Medulla oblongata (tissue), 1 donor: Measurements from ENCODE around the gene PCSK6.
"Not testable (repeated sequence)": the region's sequence is repeated elsewhere in the genome, so short reads cannot be mapped to it uniquely, and the experiment has no call there.

Source experiments
- DNase-seq: peaks from one replicate; pipeline ENCODE4 v3.0.0-alpha.2; 2015; ENCODE audit errors: extremely low spot score

Gene PCSK6

DNA sequence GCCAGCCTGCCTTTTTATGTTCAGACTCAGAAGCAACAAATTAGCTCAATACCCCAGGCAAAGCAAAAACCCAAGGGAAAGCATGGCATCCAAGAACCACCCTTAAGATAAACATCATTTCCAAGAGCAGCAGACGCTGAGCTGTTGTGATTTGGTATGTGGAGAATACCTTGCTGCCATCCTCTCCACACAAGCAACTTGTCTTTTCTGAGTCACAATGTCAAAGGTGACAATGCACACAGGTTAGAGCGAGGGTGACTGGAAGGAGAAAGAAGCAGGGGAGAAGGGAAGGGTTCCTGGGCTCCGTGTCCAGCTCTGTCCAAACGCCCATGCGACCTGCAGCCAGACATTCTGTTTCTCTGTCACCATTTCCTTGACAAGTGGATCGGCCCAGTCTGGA, 6.0 kb downstream of the PCSK6 start:
- DNase-seq = no peak

DNA sequence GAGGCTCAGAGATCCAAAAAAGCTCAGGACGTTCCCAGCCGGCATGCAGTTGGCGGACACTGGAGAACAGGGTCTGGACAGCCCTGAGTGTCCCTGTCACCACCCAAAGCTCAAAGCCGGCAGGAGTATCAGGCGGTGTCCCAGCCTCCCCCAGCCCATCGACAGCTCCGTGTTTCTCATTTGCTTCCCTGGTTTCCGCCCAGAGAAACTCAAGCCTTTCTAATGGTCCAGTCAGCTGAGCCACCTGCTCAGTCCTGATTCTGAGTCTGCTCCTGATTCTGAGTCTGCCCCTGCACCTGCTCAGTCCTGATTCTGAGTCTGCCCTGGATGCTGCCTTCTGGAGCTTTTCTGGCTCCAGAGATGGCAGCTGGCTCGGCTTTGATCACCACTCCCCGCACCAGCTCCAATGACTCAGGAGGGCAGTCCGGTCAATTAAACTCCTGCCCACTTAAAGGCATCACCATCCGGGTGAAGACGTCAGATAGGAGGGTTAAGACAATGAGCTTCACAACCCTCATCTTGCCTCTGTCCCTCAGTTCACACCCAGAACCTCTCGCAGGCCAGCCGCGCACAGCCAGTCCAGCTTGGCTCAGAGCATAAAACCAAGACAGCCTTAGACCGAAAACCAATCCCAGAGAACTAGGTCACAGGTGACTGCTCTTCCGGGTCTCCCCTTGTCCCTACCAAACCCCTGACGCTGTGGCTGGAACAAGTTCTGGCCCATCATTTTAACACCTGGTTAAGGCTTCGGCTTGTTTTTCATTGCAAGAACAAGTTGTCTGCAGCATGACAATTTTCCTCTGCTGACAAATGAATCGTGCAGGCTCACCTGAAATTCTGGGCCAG, 6.8 kb downstream of the PCSK6 start:
- DNase-seq = no peak

DNA sequence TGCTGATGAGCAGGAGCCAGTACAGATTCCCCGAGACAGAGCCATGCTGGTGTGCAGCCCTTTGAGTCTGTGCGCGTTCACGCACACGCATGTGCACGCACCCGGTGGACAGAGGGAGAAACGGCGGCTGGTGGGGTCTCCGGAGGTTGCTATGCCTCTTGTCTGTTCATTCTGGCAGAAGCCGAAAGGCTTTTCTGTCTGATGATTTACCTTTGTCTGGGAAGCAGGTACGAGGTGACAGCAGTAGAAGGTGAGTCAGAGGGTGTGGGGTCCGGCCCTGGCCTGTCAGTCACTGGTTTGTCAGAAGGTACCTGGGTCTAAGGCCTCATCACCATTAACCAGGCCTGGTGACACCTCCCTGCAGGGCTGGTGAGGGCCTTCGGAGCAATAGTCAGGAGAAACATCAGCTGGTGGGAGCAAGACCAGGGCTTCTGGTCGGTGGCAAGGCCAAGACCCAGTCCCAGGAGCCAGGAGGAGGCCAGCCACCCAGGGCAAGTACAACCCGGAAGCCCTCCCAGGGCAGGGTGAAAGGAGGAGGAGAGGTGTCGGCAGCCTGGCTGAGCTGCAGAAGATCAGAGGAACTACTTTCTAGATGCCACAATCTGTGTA, 7.5 kb downstream of the PCSK6 start:
- no peak for DNase-seq

DNA sequence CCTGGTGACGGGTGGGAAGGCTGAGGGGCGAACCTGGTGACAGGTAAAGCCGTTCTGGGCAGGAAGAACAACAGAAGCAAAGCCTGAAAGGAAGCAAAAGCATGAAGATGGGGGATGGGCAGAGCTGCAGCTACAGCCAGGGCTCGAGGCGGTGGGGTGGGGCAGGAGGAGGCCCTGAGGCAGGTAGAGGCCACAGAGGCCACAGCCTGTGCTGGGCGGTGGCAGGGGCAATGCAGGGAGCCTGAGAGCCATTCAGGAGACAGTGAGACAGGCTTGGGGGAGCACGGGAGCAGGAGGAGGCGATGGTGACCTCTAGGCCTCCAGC, 8.2 kb downstream of the PCSK6 start:
- DNase-seq = no peak

DNA sequence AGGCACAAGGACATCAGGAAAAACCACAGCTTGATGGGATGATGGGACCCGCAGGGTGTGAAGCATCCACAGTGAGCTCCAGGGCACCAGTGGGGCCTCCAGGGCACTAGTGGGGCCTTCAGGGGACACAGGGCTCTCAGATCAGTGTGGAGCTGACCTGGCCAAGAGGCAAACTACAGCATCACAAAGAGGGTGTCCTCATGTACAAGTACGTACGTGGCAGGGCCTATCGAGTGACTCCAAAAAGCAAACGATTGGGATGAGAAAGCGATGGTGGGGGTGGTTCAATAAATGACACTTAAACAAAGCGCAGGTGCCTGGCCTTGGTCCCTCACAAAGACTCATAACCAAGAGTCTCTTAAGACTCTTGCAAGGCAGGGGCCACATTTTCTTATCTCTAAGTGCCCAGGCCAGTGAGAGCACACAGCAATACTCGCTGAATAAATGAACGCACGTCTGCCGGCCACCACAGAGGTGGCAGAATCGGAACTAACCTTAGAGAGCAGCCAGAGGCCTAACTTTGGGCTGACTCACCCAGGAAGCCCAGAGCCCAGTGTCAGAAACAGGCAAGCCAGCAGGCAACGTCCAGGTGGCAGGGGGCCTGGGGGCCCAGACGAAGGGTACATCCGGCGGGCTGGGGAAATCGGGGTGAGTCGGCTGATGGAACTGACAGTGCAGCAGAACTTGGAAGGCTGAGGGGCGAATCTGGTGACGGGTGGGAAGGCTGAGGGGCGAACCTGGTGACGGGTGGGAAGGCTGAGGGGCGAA, 8.7 kb downstream of the PCSK6 start:
- no peak for DNase-seq

DNA sequence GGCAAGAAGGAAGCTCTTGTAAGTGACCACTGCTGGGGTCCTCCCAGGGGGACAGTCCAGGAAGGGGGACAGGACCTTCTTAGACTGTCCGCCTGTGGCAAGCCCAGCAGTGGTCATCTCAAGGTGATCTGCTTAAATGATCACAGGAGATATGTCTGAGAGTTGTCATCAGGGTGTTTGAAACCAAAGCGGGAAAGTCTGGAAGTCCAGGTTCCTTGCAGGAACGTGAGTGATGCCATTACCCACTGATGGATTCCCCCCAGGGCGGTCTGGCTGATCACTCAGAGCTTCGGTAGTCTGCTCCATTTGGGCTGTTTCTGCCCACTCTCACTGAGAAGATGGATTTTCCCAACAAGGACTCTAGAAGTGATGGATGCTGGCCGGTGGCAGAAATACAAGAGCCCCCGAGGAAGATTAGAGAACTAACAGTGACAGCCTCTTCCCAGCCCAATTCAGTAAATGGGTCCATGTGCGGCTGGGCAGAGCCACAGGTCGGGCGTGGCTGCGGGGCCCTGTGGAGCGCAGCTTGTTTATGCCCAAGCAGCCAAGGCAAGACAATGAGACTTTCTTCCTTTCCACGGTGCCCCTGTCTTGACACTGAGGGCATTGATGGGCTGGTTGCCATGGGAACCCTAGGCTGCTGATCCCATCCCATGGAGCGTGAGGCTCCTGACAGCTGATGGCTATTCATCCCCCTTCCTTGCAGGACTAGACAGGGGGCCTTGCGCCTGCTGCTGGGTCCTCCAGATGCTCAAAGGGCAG, 9.5 kb downstream of the PCSK6 start:
- DNase-seq = peak; percentile 96

DNA sequence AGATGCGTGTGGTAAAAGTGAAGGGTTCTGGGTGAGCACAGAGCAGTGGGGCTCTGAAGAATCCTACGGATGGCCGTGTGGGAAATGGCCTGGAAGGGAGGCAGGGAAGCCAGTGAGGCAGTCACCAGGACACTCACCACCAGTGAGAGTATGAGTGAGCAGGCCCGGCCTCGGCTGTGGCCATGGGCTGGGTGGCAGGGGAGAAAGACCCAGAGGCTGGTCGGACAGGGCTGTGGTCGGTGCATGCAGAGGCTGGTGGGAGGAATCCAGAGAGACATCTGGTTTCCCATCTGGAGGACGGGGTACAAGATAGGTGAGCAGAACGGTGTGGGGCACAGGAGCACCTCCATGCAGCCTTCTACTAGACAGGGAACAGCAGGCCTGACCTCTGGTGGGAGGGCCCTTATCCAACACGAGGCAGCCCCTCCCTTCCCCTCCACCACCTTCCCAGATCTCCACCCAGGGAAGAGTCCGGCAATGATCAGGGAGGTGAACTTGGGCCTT, 10.1 kb downstream of the PCSK6 start:
- no peak for DNase-seq

DNA sequence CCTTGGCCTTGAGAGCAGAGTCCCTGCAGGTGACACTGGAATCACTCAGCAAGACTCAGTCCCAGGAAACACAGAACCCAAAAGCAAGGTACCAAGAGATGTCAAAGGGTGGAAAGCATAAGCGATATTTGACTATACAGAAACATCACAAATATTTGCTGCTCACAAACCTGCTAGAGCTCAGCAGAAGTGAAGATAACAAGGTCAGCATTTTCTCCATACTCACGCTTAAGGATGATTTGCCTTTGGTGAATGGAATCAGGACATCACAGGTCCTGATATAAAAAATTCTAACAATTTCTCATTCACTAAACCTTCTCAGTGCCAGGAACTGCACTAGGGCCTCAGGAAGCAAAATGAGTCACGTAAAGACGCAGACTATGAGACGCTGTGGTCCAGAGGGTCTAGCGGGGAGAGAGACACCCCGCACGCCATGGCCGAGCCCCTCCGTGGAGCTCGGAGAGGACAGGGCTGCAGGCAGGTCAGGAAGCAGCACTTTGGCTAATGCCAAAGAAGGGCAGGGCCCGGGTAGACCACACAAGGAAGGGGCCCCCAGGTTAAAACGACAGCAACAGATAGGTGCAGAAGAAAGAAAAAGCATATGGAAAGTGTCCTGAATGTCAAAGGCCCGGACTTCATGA, 10.7 kb downstream of the PCSK6 start:
- DNase-seq = no peak

DNA sequence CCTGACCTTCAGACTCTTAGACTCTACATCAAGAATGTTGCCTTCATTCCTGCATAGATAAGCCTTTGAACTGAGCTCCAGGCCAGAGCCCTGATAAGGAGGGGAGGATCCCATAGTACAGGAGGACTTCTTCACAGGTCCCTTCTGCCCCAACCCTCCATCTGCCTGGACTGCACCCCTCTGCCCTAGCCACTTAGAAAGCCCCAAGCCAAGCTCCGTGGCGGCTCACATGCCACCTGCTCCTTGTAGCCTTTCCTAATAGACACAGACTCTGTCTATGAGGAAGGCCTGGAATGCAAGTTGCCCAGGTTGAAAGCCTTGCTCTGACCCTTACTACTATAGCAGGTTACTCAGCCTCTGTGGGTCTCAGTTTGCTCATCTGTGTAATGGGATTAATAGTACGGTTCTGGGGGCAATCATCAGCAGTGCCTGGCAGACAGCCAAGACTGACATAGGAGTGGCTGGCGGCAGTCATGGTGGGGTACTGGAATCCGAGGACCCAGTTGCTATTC, 11.6 kb downstream of the PCSK6 start:
- DNase-seq = no peak

DNA sequence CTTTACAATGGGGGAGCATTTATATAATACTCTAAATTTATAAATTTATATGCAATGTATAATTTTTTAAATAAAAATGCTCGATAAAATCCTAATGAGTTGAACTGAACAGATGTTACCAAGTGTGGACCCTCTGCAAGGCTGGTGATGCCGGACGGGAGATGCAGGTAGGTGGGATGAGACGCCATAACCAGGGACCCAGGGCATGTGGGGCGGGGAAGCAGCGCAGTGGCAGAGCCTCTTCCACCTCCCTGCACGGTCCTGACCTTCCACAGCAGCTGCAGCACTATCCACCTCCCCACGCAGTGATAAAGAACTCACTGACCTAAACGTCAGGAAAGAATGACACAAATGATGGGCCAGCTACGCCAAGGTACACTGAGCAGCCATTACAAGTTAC, 12.8 kb downstream of the PCSK6 start:
- DNase-seq = no peak

DNA sequence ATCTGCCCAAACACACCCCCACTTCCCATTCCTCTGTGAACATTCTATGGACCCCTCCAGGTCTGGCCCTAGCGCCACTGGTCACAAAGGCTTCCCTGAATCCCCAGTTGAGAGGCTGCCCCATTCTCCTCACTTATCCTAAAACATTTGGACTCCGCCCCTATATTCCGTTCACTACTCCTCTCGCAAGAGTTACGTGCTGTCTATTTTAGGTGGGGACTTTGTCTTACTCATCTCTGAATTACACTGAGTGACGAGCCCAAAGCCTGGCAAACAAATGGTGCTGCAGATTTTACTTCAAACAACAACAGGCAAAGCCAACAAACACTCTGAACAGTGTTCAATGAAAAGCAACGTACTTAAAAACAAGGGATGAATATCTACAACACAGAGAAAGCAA, 14.5 kb downstream of the PCSK6 start:
- no peak for DNase-seq

DNA sequence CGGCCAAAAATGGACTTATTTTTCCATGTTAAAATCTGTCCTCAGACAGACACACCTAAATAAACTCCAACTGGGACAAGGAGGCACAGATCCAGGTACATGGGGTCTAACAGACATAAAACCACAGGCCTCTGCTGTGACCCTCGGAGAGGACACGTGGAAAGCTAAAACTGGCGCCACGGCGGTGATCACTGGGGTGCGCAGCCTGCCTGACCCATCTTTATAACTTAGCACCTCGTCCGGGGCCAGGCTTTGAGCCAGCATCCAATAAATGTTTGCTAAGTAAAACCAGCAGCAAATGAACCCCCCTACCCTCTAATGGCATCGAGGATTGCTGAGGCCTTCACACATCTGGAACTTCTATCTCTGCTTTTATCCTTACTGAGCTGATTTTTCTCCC, 15.3 kb downstream of the PCSK6 start:
- DNase-seq = no peak

DNA sequence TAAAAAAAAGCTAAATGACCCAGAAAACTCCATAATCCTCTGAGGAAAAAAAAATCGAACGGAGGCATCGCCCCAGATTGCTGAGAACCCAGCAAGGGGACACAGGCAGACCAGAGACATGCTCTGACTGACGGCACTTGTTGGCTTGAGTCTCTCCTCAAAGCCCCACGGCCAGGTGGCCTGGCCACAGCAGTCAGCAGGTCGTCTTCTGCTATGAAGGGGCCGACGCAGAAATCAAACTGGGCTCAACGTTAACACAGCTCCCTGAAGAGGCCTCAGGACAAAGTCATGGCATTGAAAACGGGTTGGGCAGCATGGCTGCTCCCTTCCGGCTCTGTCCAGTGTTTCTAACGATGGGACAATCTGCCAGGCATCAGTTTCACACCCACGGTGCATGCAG, 17.5 kb downstream of the PCSK6 start:
- DNase-seq = no peak

DNA sequence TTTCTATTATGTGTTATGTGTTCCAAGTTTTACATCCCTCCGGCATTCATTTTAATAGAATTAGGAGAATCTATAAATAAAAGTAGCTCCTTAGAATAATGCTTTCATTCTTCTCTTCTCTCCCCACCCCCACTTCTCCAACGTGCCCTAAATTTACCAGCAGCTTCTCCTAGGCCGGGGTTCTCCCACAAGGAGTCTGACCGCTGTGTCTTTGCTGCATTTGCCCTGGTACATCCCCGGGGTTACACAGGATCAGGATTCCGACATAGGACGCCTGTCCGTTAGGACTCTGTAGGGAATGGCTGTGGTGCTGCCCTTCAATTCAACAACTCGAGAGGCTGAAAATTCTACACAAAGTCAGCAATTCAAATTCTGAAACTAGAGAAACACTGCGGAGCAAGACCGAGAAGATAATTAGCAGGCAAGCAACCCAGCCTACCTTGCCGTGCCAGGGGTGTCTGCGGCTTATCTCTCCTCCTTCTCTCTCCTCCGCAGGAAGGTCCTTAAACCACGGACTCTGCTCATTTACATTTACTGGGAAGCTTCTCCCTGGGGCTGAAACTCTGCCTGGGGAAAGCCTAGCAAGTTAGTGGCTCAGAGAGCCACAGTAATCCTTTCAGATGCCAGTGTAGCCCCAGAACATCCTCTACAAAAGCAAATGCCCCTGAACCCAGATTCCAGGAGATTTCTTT, 18.8 kb downstream of the PCSK6 start:
- DNase-seq = no peak

DNA sequence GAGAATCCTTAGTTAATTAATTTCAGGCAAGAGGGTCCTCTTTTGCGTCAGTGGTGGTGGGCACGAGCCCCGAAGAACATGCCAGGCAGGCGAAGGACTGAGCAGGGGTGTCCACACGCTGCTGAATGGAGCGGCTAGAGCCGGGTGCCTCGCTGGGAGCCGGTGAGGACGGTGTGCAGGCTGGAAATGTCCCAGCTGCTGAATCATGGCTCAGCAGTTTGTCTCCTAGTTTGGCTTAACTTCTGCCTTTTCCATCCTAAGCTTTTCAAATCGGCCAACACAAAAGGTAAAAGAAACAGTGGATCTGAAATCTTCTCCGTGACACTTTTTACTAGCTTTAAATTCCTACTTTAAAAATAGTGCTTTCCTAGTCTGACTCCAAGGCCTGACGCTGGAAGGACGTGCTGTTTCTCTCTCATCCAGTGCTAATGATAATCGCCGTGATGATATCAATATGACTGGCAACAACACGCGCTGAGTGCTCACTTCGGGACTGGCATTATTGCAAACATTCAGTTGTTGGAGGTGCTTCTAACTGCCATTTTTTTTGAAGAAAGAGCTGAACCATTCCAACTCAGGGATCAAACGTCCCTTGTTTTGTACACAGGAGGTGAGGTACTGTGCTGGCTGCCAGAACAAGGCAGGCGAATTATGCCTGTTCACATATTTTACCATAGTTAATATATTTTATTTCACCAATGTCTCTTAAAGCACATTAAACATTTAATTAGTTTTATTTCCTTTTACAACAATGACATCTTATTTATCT, 19.8 kb downstream of the PCSK6 start:
- no peak for DNase-seq

DNA sequence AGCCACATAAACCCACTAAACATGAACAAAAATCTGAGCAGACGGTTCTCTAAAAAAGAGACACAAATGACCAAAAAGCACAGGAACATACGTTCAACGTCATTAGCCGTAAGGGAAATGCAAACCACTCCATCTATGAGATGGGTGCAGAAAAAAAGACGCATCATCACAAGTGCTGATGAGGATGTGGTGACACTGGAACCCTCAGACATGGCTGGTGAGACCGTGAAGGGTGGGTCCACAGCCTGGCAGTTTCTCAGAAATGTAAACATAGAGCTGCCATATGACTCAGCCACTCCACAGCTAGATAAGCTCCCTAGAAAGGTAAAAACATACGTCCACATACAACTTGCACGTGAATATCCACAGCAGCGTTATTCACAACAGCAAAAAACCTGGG, 23.3 kb downstream of the PCSK6 start:
- no peak for DNase-seq

DNA sequence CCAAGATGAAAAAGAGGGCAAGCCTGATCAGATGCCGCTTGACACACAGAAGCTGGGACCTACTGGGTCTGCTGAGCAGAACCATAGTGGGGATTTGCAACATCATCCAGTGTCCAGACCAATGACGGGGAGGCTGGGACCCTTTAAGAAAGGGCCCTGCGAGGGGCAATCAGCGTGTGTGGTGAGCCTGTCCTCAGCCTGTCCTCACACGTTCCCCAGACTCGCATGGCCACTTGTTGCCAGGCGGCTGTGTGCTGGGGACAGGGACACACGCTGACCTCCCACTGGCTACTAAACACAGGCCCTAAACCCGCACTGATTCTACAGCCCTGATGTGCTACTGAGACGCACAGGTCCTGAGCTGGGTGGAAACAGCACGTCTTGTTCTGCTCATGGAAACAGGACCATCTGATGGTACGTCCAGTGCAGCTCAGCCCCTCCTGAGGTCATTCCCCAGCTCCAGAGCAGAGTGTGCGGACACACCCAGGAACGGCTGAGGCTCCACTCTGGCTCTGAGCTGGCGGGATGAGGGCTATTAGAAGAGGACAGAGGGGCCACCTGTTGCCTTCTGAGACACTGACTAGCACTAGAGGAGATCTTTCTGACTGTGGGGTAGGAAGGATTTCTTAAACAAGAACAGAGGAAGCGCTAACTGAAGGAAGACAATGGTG, 24.4 kb downstream of the PCSK6 start:
- DNase-seq = no peak

DNA sequence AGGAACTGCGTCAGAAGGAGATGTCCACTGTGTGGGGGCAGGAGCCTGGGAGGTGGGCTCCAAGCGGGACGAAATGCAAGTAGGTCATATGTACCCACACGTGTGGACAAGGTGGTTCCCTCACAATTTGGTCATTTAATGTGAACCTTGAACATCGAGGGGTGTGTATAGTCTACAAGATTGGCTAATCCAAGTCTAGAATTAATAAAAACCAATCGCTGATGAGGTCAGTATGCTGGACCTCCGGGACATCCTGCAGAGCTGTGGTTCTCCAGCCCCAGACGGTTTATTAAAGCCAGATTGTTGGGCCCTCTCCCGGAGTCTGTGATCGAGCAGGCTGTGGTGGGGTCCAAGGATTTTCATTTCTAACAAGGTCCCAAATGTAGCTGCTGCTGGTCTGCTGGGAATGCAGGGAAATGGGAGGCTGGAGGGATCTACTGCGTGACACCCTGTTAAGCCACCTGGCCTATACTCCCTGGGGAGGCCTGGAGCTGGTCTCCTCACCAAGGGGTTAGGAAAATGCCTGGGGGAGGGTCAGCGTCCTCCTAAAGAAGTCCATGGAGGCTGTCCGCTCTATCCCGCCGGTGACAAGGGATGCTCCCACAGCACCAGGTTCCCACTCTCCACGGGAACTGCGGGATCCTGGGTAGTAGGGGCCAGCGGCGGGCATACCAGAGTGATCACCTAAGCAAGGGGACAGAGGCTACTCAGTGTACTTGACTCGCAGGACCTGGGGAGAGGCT, 25.1 kb downstream of the PCSK6 start:
- no peak for DNase-seq

DNA sequence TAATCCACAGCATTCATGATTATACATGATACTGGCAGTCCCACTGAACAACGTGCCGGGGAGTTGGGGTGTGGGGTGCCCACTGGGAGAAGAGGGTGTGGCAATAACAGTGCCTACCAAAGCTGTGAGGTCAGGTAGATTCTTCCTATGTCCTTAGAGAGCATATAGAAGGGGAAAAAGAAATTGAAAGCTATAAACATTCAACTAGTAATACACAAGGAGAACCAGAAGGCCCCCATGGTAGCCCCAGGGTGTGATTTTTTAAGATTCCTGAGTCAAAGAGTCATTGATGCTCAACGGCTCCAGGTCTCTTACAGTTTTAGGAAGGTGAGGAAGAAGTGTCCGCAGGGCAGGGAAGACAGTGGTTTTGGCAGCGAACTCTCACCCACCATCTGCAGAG, 25.8 kb downstream of the PCSK6 start:
- not testable (repeated sequence) for DNase-seq
